GM10248 (cell line): ENCODE results near the gene B3GAT1.
A peak's percentile ranks its signal among the peaks of the same experiment; 100 is the strongest.

ENCODE experiments used
- CTCF ChIA-PET: fragments of 300-600 bp; sonication (Branson Sonifier 250); formaldehyde crosslinking; extraction: SDS; loops from one replicate; lab custom pipeline; 2021; ENCODE audit warnings: antibody characterized with exemption; lab: Yijun Ruan, JAX
- POLR2A ChIA-PET: fragments of 350-650 bp; sonication (Branson Sonifier 250); formaldehyde crosslinking; extraction: SDS; loops from one replicate; lab custom pipeline; 2020; ENCODE audit warnings: antibody characterized with exemption; lab: Yijun Ruan, JAX
- DNase-seq: peaks from one replicate; pipeline ENCODE4 v3.0.0; 2012; ENCODE audit errors: extremely low spot score
- TF ChIP-seq, protein P1 (sequence below): IDR thresholded peaks from 2 replicates; pipeline ENCODE4 v1.5.1; 2012; ENCODE audit warnings: mild to moderate bottlenecking, low read depth; ENCODE audit errors: extremely low read depth, missing control alignments, control extremely low read depth

Gene B3GAT1

DNA sequence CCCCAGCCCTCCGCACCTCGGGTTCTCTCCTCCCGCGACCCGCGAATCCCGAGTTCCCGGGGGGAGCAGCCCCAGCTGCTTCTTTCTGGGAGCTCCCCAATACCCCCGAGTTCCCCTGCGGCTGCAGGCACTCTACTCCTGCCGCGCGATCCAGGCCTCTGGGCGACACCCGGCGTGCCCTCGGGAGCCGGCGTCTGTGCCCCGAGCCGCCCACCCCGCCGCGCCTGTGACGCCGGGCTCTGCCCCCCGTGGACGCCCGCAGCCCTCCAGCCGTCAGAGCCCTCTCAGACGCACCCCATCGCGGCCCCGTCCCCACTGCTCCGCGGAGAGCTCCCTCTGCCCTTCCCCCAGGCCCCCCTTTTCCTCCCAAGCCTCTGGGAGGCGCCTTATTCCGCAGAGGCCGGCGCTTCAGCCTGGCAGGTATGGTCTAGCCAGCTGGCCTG, 79.8 kb downstream of the B3GAT1 start:
- CTCF ChIA-PET: interaction anchor here (0.9 kb wide), 2 partner anchors 9 to 17 kb away, joined by 3 read pairs; no protein-coding TSS in a partner anchor
- DNase-seq: no peak
- TF ChIP-seq, protein P1, sequence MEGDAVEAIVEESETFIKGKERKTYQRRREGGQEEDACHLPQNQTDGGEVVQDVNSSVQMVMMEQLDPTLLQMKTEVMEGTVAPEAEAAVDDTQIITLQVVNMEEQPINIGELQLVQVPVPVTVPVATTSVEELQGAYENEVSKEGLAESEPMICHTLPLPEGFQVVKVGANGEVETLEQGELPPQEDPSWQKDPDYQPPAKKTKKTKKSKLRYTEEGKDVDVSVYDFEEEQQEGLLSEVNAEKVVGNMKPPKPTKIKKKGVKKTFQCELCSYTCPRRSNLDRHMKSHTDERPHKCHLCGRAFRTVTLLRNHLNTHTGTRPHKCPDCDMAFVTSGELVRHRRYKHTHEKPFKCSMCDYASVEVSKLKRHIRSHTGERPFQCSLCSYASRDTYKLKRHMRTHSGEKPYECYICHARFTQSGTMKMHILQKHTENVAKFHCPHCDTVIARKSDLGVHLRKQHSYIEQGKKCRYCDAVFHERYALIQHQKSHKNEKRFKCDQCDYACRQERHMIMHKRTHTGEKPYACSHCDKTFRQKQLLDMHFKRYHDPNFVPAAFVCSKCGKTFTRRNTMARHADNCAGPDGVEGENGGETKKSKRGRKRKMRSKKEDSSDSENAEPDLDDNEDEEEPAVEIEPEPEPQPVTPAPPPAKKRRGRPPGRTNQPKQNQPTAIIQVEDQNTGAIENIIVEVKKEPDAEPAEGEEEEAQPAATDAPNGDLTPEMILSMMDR: no peak
- POLR2A ChIA-PET: no interaction called here

DNA sequence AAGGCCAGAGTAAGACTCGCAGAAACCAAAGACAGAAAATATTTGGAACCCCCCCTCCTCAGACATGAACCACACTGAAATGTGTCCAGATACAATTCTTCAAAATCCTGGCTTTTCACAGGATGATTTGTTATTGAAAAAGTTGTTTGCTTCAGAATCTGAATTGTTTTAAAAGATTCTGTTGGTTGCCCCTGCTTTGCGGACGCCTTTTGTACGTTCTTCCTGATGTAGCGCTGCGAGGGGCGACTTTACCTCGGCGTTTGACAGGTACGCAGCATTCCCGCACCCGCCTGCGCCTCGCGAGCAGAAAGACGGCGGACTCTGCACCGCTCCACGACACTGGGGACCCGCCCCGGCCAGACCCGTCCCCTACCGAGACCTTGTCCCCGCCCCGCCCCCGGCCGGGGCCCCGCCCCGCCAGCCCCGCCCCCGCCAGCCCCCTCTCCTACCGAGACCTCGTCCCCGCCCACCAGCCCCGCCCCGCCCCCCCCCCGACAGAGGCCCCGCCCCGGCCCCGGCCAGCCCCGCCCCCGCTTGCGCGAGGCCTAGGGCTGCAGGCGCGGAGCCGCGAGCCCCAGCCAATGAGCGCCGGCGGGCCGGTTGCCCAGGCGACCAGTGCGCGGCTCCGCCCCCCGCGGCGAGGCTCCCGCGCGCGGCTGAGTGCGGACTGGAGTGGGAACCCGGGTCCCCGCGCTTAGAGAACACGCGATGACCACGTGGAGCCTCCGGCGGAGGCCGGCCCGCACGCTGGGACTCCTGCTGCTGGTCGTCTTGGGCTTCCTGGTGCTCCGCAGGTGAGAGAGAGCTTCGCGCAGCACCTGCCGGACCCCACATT, 80.5 kb downstream of the B3GAT1 start, which contains the start of gene GLB1L2:
GLB1L2 (plus strand) TSS at position 635 of the 835 bp plus-strand sequence; CDS start at position 709, 74 bp downstream.
- TF ChIP-seq, protein P1: no peak
- ChIA-PET POLR2A (no interaction called here), CTCF (interaction anchor here (0.9 kb wide), 2 partner anchors 9 to 17 kb away, joined by 3 read pairs; no protein-coding TSS in a partner anchor)
- peak; percentile 92 for DNase-seq

DNA sequence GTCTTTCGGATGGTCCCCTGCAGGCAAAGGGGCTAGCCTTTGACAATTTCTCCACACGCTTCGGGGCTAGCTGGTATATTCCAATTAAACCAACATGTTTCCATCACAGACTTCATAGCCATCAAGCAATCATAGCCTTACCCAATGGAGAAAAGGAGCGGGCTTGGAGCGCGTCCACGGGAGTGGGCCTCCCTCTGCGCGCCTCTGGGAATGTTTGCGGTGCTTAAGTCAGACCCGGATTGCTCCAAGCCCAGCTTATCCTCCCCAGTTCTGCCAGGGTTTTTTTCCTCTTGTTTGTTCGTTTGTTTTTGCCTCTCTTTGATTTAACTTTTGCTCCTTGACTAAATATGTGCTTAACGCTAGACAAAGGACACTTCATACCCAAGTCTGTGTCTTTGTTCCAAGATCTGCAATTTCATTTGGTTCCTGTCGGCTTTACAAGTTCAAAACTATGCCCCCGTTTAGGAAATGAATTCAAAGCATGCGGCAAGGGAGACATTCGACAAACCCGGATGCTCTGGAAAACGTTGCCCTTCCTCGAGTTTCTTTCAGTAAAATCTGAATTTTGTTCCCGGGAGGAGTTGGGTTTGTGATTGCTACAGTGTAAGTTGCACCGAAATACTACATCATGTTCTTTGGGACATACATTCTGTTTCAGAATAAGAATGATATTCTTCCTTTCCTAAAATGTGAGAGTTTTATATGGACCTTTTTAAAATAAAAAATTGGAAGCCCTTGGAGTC, 81.3 kb downstream of the B3GAT1 start:
- POLR2A ChIA-PET: no interaction called here
- CTCF ChIA-PET: no interaction called here
- TF ChIP-seq, protein P1: no peak
- DNase-seq: no peak
